Endometrial microvascular endothelial cells (primary cell): Measurements from ENCODE around the gene GALNT2. TPM values are rescaled to one million over a fixed set of nuclear protein-coding genes. Genes with fewer than 3 reads are reported as not detected.

Experiments used
- in situ Hi-C: cut with HindIII; loops from 2 replicates; pipeline ENCODE4 v1.10.0; 2017; ENCODE audit warnings: low sequenced_read_pairs, low pct_unique_long_range_greater_than_20kb; ENCODE audit errors: inconsistent ontology term
- total RNA-seq: library from RNA; depleted of rRNA; stranded (reverse); fragments of >200 nt; gene quantifications from one replicate; pipeline ENCODE4 v1.2.3, GENCODE V29; 2015; ENCODE audit errors: inconsistent ontology term

The GALNT2 gene
- total RNA-seq, 1 donor from 2014 or later = 69.2 TPM

- in situ Hi-C loops = no loop called here
Measured at GRCh38 chr1:230084408-230085177, 17.6 kb downstream of the GALNT2 start.

GRCh38 chr1:230085178-230085515, 18.1 kb downstream of the GALNT2 start:
- in situ Hi-C loops = no loop called here

DNA sequence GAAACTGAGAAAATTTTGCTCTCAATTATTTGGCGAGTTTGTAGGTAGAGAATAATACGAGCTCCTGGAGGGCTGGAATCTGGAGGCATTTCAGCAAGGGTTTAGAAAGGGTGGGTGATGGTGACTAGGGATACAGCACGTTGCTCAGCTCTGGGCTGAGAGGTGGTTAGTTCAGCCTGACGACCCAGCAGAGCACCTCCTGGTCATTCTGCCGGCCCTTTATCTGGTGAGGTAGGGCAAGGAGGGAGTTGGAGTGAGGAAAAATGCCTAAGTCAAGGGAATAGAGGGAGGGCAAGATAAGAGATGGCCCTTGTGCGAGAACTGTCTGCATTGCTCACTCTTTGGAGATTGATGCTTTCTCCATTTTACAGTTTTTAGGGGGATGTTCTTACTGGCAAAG, 19.1 kb downstream of the GALNT2 start:
- in situ Hi-C loops = no loop called here

- in situ Hi-C loops = no loop called here
Measured at GRCh38 chr1:230087028-230087716, 20.1 kb downstream of the GALNT2 start.

GRCh38 chr1:230087717-230088105, 20.7 kb downstream of the GALNT2 start:
- in situ Hi-C loops = no loop called here

GRCh38 chr1:230090194-230090711, 23.2 kb downstream of the GALNT2 start:
- in situ Hi-C loops = no loop called here

- in situ Hi-C loops = no loop called here
Measured at GRCh38 chr1:230091473-230092231, 24.6 kb downstream of the GALNT2 start.

DNA sequence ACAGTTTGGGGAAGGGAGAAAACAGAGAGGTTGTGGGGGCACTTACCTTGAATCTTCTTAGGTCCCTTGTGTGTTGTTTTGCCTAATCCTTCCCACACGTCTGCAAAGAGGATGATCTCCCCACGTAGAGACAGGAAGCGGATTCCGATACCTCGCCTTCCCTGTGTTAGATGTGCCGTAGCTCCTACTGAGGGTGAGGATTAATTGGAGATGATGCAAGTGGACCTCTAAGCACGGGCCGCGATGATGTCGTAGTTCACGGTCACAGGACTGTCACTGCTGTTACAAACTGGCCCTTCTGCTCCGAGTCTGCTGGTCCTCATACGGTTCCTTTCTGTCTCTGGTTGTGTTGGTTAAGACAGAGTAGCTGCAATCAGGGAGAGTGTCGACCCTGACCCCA, 27.7 kb downstream of the GALNT2 start:
- in situ Hi-C loops = no loop called here

DNA sequence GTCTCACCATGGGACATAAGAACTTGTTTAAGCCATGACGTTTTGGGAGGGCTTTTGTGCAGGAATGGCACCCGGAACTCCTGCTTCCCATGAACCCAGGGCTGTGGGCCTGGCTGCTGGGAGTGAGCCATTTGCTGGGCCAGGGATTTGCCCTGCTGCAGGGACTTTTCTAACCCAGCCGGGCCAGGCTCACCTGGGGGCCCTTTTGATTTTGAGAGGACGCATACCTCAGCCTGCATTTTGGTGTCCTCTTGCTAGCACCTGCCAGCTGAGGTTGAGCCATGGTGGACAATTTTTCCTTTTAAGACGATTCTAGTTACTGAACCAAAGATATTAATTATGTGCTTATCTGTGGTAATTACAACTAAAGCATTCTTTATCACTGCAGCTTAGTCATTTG, 28.9 kb downstream of the GALNT2 start:
- in situ Hi-C loops = no loop called here

DNA sequence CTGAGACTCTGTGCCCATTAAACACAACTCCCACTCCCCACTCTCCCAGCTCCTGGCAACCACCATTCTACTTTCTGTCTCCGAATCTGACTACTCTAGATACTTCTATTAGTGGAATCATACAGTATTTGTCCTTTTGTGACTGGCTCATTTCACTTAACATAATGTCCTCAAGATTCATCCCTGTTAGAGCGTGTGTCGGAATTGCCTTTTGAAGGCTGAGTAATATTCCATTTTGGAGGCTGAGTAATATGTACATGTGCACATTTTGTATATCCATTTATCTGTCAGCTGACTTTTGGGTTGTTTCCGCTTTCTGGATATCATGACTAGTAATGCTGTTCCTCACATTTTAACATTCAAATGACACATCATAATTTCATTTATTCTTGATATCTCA, 30.3 kb downstream of the GALNT2 start:
- in situ Hi-C loops = no loop called here

DNA sequence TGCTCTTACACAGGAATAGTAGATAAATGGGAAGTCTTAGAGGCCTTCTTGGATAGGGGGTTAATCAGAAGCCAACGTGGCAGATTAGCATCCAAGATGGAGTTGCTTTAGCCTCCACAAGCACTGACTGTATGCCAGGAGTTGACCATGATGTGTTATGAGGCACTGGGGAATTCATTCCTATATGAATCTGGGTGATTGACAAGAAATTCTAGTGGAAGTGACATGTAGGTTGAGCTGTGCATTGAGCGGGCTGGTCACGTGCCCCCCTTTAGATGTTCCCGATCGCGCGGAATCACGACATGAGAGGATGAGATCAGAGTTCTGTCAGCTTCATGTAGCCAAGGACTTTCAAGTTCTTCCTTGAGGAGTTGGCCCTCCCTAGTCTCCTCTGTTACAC, 31.7 kb downstream of the GALNT2 start:
- in situ Hi-C loops = no loop called here

GRCh38 chr1:230099465-230099864, 32.4 kb downstream of the GALNT2 start:
- in situ Hi-C loops = no loop called here

GRCh38 chr1:230100932-230101331, 33.9 kb downstream of the GALNT2 start:
- in situ Hi-C loops = no loop called here

GRCh38 chr1:230101556-230101955, 34.5 kb downstream of the GALNT2 start:
- in situ Hi-C loops = no loop called here

DNA sequence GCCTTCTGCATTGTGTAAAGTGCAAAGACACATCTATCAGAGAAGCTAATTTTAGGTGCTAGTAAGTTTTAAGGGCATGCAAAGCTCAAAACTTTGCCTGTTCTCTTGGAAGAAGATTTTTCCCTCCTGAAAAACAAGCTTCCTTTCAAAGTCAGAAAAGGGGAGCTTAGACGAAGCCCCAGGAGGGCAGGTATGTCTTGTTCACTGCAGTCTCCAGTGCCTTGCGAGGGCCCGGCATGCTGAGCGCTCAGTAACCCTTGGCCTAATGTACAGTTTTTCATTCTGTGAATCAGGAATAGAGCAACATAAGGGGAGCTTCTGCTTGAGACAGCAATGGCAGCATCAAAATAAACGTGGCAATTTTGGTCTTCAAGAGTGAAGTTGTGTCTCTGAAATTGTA, 35.0 kb downstream of the GALNT2 start:
- in situ Hi-C loops = no loop called here

- in situ Hi-C loops = no loop called here
Measured at GRCh38 chr1:230102472-230102871, 35.4 kb downstream of the GALNT2 start.

DNA sequence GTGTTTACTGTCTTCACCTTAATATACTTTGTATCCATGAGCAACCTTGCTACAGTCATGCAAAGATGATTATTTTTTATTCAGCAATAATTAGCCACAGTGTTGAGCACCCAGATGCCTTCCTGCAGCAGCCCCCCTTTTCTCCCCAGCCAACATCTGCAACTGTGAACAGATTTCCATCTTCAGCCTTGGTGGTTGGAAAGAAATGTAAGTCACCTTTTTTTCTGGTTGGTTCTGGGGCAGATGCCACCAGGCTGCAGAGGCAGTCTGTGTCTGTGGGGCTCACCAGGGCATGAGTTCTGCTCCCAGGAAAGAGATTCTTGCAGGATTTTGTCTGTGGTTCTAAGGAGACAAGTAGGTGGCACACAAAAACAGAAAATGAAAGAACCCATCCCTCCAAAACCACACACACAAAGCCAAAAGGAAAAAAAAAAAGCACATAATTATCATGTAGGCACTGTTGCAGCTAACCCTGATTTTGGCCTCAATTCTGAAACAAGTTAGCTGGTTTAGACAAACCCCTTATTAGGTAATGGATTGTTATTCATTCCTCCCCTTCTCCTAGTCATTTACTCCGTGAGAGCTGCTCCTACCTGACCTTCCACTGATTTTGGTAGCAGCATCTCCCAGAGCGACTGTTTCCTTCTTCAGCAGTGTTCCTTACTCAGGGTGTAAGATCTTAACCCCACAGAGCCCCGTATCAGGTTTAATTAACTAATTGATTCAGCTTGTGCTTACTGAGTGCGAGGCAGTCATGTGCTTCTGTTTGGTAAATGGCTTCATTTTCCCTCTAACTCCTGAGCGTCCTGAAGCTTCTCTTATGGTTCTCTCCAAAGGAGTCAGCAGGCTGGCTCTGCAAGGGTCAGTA, 36.5 kb downstream of the GALNT2 start:
- in situ Hi-C loops = no loop called here

DNA sequence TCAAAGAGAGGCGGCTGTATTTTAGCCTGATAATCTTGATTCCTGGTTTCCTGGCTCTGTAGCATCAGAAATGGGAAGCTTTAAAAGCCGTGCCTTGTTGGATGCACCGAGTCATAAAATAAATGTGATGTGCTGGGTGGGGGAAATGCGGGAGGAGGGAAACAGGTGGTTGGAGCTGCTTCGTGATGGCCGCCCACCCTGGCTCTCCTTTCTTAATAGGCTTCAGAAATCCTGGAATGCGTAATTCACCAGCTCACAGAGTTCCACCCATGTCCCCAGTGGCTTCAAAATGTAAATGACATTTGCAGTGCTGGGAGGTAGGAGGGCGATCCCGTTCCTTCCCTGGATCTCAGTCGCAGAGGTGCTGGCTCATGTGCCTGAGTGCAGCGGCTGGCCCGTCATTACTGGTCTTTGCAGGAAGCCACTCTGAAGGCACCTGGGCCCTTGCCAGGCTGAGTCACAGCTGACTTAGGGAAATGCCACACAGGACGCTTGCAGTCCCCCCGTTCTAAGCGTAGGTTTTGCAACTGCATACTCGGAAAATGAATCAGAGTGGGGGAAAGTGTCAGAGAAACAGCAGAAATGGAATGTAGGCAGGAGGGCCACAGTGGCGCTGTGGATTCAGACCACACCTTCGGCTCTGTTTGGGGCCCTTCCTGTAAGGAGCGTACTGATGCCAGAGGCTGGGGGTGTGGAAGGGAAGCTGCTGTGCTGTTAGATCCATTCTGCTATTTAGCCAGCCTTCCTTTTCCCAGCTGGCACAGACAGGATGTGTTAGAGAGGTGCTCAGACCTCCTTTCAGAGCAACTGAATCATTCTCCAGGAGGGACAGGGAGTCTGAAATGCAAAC, 37.6 kb downstream of the GALNT2 start:
- in situ Hi-C loops = no loop called here
